ENCODE results near the gene STOML1.

DNA sequence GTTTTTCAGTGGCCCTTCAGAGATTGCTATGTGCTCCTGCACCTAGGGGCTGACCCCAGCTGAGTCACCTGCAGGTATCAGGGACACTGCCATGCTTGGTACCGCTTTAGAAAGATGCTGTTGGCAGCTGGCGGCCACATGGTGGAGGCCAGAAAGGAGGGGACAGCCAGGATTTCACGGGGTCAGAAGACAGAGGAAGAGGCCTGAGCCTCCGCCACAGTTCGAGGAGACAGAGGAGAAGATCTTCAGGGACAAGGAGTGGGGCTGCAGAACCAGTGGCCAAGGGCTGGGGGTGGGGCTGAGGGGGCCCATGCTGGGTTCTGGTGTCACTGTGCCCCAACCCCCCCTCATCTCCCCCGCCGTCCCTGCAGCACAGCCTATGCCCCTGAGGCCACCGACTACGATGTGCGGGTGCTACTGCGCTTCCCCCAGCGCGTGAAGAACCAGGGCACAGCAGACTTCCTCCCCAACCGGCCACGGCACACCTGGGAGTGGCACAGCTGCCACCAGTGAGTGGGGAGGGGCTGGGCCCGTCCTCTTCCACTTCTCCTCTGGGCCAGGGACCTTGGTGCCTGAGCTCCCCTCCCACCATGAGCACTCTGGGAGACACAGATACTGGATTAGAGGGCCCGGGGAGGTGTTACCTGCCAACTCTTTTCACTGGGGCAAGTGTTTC, 45.9 kb downstream of the STOML1 start:
- TF ChIP-seq CTCF (IDR thresholded peaks at IDR 0.05; ENCODE audit: poor library complexity, severe bottlenecking) (no peak), POLR2AphosphoS5 (IDR thresholded peaks at IDR 0.05) (no peak), REST (IDR thresholded peaks at IDR 0.05; ENCODE audit: borderline replicate concordance) (no peak)

Measured in neural cell (in vitro differentiated cells).